Fibroblast of the aortic adventitia (primary cell): ENCODE results near the gene ACY1. TPM values are rescaled to one million over a fixed set of nuclear protein-coding genes. Genes with fewer than 3 reads are reported as not detected.
"Not testable (repeated sequence)": the region's sequence is repeated elsewhere in the genome, so short reads cannot be mapped to it uniquely, and the experiment has no call there.

Source experiments
- DNase-seq: peaks from one replicate; pipeline ENCODE4 v3.0.0-alpha.2; 2010; ENCODE audit warnings: low read depth
- H3K4me3 ChIP-seq: 2 replicates; pipeline ENCODE4 v1.5.1; 2011; ENCODE audit warnings: low read depth, mild to moderate bottlenecking, control low read depth, low read length, moderate library complexity
- CTCF ChIP-seq: IDR thresholded peaks from 2 replicates; pipeline ENCODE4 v1.5.1; 2011; ENCODE audit warnings: mild to moderate bottlenecking, low read length, control low read depth, inconsistent platforms; ENCODE audit not compliant: insufficient read depth
- total RNA-seq: library from RNA; depleted of rRNA; stranded (reverse); fragments of >200 nt; gene quantifications from 2 replicates; pipeline ENCODE4 v1.2.3, GENCODE V29; 2012; ENCODE audit warnings: low replicate concordance

ACY1 gene
- total RNA-seq, 1 donor, result 26.7 TPM

DNA sequence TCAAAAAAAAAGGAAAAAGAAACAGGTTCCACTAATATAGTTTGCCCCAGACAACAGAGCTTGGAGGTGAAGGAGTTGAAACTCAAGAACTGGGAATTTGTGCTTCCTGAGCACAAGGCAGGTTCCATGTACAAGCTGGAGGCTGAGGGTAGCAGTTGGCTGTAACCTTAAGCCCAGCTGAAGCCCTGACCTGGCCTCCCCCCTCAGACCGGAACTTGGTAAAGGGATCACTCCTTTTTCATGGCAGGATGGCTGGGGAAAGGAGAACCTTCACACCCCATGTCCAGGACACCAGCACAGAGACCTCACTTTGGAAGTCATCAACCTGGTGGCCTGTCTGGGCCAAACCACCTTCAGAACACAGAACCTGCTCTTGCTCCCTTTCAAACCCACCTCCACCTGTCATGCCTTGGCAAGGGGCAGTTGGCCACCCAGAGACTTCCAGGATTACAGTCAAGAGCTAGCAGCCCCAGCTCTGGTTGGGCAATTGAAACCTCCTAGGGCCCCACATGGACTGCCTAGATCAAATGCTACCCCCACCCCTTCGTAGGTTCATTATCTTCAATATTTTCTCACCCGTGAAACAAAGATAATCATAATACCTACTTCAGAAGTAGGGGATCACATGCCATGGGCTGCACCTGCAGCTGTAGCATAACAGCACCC is 8.8 kb downstream of the ACY1 start:
- TF ChIP-seq CTCF, result no peak
- no peak overlapping the region for H3K4me3 ChIP-seq
- no peak for DNase-seq

GRCh38 chr3:51993657-51994056 is 10.3 kb downstream of the ACY1 start:
- DNase-seq, H3K4me3 ChIP-seq: not testable (repeated sequence)

GRCh38 chr3:51994530-51994929 is 11.2 kb downstream of the ACY1 start:
- no peak for TF ChIP-seq CTCF
- no peak for DNase-seq
- peak overlapping the region; percentile 80 for H3K4me3 ChIP-seq

- H3K4me3 ChIP-seq, result peak within 1 kb of the TSS; percentile 80
- DNase-seq, result peak; percentile 98
- TF ChIP-seq CTCF, result no peak
Observed at GRCh38 chr3:51995346-51996163, 12.2 kb downstream of the ACY1 start, which contains the start of gene RPL29. Gene RPL29 (minus strand): TSS chr3:51995895. CDS start chr3:51995461, 434 bp downstream.

- TF ChIP-seq CTCF, result no peak
- no peak for DNase-seq
Observed at GRCh38 chr3:51997172-51997571, 13.8 kb downstream of the ACY1 start.

DNA sequence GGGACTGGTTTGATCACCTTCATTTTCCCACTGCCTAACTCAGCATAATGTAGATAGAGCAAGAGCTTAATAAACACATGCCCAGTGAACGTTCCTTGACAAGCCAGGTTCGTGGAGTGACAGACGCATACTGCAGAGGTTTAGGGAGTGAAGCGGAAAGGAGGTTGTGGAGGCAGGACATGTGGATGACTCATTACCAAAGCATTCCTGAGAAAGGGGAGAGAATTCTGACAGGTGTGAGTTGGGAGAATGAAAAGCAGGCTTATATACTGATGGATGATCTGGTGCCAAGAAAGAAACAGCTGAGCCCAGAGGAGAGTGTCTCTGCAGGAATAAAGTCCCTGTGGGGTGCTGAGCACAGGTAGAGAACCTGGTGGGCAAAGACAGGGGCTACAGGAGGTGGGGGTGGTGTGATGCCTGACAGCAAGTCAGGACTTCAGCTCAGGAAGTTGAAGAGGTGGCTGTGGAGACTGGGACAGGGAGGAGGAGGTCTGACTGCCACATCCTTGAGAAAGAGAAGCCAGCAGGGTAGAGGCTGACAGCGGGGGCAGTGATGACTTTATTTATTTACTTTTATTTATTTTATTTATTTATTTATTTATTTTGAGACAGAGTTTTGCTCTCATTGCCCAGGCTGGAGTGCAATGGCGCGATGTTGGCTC is 14.7 kb downstream of the ACY1 start:
- no peak overlapping the region for H3K4me3 ChIP-seq
- no peak for DNase-seq
- no peak for TF ChIP-seq CTCF

More at GRCh38 chr3:51997172-51997571, 13.8 kb downstream of the ACY1 start:
- H3K4me3 ChIP-seq, result no peak overlapping the region

GRCh38 chr3:51998774-51999173 is 15.4 kb downstream of the ACY1 start:
- no peak for TF ChIP-seq CTCF
- DNase-seq, result no peak
- no peak overlapping the region for H3K4me3 ChIP-seq
